Measurements from ENCODE around the gene MSRB1. TPM values are rescaled to one million over a fixed set of nuclear protein-coding genes. Genes with fewer than 3 reads are reported as not detected.

Gene MSRB1
- total RNA-seq, 1 donor from 2014 or later = 32.7 TPM

DNA sequence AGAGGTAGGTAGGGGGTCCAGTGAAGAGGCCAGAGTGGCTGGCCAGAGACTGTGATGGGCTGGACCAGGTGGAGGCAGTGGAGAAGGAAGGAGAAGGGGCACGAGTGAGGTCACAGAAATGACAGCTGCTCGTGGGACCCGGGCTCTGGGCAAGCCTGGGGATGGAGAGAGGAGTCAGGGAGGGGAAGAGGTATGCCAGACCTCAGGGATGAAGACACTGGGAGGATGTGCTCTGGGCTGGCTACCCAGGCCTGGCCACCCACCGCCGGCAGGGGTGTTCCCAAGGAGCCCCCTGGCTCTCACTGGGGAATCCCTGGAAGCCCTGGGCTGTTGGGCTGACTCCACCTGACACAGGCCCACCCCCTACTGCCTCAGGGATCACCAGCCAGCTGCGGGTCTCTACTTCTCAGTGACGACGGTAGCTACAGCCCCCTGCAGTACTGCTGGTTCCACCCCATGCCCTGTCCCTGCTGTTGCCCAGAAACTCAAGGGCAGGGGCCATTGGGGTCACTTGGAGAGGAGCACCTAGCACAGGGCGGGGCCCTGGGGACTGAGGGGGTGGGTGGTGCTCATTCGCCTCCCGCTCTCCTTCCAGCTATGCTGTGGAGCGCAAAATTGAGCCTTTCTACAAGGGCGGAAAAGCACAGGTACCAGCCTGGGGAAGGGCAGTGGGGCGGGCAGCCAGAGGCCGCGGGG, 30.6 kb upstream of the MSRB1 start:
- Histone ChIP-seq H3K27me3 (ENCODE audit: low read depth) (peaks cover 41% of the 10 kb centered on the region), H3K27ac (replicated peaks) (no peak overlapping the region), H3K9me3 (replicated peaks) (no peaks in the 10 kb centered on the region), H3K4me1 (peaks cover 34% of the 10 kb centered on the region), H3K4me3 (peak overlapping the region; percentile 100), H3K36me3 (peaks cover 48% of the 10 kb centered on the region)
- no peak for TF ChIP-seq CTCF (IDR thresholded peaks at IDR 0.05; ENCODE audit: borderline replicate concordance)
- intact Hi-C loops (cut with micrococcal nuclease) = no loop called here
- DNase-seq = no peak

DNA sequence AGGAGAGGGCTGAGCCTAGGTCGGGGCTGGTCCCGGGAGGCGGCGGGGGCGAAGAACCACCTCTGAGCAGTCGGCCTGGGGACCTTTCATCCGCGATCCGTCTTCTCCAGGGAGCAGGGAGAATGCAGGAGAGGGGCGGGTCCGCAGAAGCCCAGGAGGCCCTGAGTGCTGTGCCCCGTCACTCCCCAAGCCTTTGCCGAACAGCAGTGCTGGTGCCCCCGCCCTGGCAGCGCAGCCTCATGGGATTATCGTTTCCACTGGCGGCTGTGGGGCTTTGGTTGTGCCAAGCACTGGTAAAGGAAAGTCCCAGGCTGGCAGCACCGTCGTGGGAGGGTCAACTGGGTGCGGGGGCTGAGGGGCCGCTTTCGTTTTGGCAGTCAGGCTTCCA, 29.5 kb upstream of the MSRB1 start:
- intact Hi-C loops (cut with micrococcal nuclease) = no loop called here
- peaks cover 34% of the 10 kb centered on the region for H3K4me1 ChIP-seq
- no peaks in the 10 kb centered on the region for H3K9me3 ChIP-seq (replicated peaks)
- no peak for TF ChIP-seq CTCF (IDR thresholded peaks at IDR 0.05; ENCODE audit: borderline replicate concordance)
- peak overlapping the region; percentile 100 for H3K4me3 ChIP-seq
- peak overlapping the region; percentile 92 for H3K27ac ChIP-seq (replicated peaks)
- peaks cover 37% of the 10 kb centered on the region for H3K36me3 ChIP-seq
- peaks cover 29% of the 10 kb centered on the region for H3K27me3 ChIP-seq (ENCODE audit: low read depth)
- no peak for DNase-seq

- intact Hi-C loops (cut with micrococcal nuclease) = no loop called here
- Histone ChIP-seq H3K36me3 (peaks cover 32% of the 10 kb centered on the region), H3K9me3 (replicated peaks) (no peaks in the 10 kb centered on the region), H3K4me3 (peak within 1 kb of the TSS; percentile 100), H3K27me3 (ENCODE audit: low read depth) (peaks cover 24% of the 10 kb centered on the region), H3K27ac (replicated peaks) (peak within 1 kb of the TSS; percentile 92), H3K4me1 (peaks cover 34% of the 10 kb centered on the region)
- peak; percentile 94 for DNase-seq
- no peak for TF ChIP-seq CTCF (IDR thresholded peaks at IDR 0.05; ENCODE audit: borderline replicate concordance)
Measured at GRCh38 chr16:1971796-1972489, 28.9 kb upstream of the MSRB1 start, which contains the start of gene TBL3. TBL3 (plus strand) TSS chr16:1972053; CDS start chr16:1972165, 112 bp downstream.

- Histone ChIP-seq H3K27me3 (ENCODE audit: low read depth) (no peaks in the 10 kb centered on the region), H3K4me1 (peaks cover 56% of the 10 kb centered on the region), H3K9me3 (replicated peaks) (no peaks in the 10 kb centered on the region), H3K4me3 (no peak overlapping the region), H3K36me3 (peaks cover 4% of the 10 kb centered on the region), H3K27ac (replicated peaks) (no peak overlapping the region)
- DNase-seq = peak; percentile 13
- TF ChIP-seq CTCF (IDR thresholded peaks at IDR 0.05; ENCODE audit: borderline replicate concordance) = no peak
- intact Hi-C loops (cut with micrococcal nuclease) = no loop called here
Measured at GRCh38 chr16:1968146-1968953, 25.4 kb upstream of the MSRB1 start.

DNA sequence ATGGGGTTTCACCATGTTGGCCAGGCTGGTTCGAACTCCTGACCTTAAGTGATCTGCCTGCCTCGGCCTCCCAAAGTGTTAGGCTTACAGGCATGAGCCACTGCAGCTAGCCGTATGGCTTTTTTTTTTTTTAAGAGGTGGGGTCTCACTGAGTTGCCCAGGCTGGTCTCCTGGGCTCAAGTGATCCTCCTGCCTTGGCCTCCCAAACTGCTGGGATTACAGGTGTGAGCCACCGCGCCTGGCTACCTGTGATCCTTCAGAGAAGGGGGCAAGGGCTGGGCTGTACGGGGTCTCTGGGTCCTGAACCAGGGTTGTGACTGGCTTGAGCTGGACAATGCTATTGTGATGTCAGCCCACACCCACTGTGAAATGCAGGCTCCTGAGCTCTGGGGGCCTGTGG, 23.5 kb upstream of the MSRB1 start, which contains the start of gene RNF151:
TSS of gene RNF151 (plus strand) at position 397 of the 400 bp plus-strand sequence. CDS start 26 bp downstream, outside the sequence.
- H3K27me3 ChIP-seq (ENCODE audit: low read depth) = no peaks in the 10 kb centered on the region
- peak within 1 kb of the TSS; percentile 94 for H3K4me3 ChIP-seq
- H3K27ac ChIP-seq (replicated peaks) = peak within 1 kb of the TSS; percentile 97
- peaks cover 23% of the 10 kb centered on the region for H3K36me3 ChIP-seq
- no peak for TF ChIP-seq CTCF (IDR thresholded peaks at IDR 0.05; ENCODE audit: borderline replicate concordance)
- peak; percentile 12 for DNase-seq
- intact Hi-C loops (cut with micrococcal nuclease) = no loop called here
- H3K9me3 ChIP-seq (replicated peaks) = no peaks in the 10 kb centered on the region
- peaks cover 52% of the 10 kb centered on the region for H3K4me1 ChIP-seq

Data from left ventricle myocardium inferior (tissue), 1 donor.